Measurements from ENCODE around the gene PTPRN2. TPM values are rescaled to one million over a fixed set of nuclear protein-coding genes. Genes with fewer than 3 reads are reported as not detected.

The PTPRN2 gene
- total RNA-seq, 4 donors from 2014 or later: 14.9 to 34.3 (median 21.3) TPM

DNA sequence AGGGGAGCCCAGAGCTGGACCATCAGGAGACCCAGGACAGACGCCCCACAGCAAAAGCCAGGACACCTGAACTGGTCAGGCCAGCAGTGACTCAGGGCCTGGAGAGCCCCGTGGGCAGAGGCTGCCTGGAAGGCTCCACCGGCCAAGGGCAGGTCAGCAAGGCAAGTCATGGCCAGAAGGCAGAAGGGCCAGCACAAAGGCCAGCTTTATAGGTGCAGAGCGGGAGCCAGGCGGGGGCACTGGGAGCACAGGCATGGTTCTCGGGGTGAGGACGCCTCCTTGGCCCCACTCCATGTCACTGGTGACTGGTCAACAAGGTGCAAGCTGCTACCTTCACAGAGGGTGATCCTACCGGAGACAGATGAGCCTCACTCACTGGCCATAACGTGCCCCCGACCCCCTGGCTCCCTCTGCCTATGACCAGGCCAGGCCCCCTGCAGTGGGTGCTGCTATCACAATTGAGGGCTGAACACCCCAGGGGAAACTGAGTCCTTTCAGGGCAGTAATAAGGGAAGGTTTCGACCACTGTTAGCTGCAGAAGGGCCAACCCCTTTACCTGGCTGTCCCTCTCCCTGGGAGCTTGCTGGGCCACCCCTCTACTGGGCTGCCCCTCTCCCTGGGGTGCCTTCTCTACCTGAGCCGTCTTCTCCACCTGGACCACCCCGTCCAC is 317.4 kb downstream of the PTPRN2 start:
- peak overlapping the region in 1 of 4 donors; percentile 62 for H3K27ac ChIP-seq
- no peak overlapping the region for H3K4me3 ChIP-seq
- H3K4me1 ChIP-seq: peaks cover 0 to 16% (median 0%) of the 10 kb centered on the region in 4 donors
- no peak for TF ChIP-seq POLR2A (IDR thresholded peaks at IDR 0.05)
- TF ChIP-seq, protein P1, sequence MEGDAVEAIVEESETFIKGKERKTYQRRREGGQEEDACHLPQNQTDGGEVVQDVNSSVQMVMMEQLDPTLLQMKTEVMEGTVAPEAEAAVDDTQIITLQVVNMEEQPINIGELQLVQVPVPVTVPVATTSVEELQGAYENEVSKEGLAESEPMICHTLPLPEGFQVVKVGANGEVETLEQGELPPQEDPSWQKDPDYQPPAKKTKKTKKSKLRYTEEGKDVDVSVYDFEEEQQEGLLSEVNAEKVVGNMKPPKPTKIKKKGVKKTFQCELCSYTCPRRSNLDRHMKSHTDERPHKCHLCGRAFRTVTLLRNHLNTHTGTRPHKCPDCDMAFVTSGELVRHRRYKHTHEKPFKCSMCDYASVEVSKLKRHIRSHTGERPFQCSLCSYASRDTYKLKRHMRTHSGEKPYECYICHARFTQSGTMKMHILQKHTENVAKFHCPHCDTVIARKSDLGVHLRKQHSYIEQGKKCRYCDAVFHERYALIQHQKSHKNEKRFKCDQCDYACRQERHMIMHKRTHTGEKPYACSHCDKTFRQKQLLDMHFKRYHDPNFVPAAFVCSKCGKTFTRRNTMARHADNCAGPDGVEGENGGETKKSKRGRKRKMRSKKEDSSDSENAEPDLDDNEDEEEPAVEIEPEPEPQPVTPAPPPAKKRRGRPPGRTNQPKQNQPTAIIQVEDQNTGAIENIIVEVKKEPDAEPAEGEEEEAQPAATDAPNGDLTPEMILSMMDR (IDR thresholded peaks at IDR 0.05): no peak
- H3K27me3 ChIP-seq: no peaks in the 10 kb centered on the region
- no peaks in the 10 kb centered on the region for H3K9me3 ChIP-seq
- DNase-seq: peak in 1 of 3 donors; percentile 55
- H3K36me3 ChIP-seq: no peaks in the 10 kb centered on the region

DNA sequence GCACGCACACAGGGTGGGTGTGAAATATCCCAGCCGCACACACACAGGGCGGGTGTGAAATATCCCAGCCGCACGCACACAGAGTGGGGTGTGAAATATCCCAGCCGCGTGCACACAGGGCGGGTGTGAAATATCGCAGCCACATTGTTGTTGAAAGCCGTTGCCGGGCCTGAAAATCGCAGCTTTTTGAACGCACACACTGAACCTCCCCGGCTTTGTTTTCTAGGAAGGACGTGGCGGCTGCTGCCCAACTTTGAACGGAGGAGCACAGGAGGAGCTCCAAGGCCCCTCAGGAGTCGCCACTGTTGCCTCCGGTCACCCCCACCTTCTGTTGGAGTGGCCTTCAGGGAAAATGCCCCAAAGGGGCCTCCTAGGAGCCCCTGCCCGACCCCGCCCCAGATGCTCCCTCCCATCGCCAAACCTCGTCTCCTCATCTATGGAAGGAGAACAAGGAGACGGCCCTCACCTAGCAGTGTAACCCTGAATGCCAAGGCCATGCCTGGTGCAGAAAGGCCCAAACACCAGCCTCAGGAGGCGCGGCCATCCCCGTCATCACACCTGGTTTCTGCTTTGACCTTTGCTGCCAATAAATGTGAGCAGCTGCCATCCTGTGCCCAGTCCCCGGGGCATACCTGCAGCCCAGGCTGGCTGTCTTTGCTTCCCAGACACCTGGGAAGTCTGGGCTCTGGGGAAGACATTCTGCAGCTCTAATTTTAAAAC is 318.6 kb downstream of the PTPRN2 start:
- DNase-seq: peak in 2 of 3 donors; percentile 74 to 82
- no peak overlapping the region for H3K4me3 ChIP-seq
- peaks cover 0 to 24% (median 0%) of the 10 kb centered on the region in 4 donors for H3K4me1 ChIP-seq
- peak in 1 of 2 donors; percentile 12 for TF ChIP-seq POLR2A (IDR thresholded peaks at IDR 0.05)
- TF ChIP-seq, protein P1 (IDR thresholded peaks at IDR 0.05): no peak
- H3K27ac ChIP-seq: peak overlapping the region in 1 of 4 donors; percentile 62
- no peaks in the 10 kb centered on the region for H3K27me3 ChIP-seq
- H3K36me3 ChIP-seq: no peaks in the 10 kb centered on the region
- no peaks in the 10 kb centered on the region for H3K9me3 ChIP-seq

DNA sequence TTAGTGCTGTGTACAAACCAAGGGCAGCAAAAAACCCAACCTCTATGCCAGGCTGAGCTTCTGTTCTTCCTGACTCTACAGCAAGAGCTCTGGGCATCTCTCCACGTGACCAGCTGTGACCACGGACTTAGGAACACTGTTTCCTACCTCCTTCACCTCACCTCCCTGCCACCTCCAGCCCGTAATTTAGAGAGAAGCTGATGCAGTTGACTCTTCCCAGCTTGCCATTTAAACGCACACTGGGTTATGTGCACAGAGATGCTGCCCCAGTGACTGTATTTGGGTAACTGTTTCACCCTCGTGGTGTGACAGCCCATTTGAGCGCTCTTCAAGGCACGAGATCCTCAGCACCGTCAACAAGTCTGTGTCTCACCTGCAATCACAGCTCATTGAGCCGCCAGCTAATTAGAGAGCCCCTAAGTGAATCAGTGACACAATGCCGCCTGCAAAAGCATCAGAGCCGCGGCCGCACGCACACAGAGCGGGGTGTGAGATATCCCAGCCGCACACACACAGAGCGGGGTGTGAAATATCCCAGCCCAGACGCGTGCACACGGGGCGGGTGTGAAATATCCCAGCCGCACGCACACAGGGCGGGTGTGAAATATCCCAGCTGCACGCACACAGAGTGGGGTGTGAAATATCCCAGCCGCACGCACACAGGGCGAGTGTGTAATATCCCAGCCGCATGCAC is 319.7 kb downstream of the PTPRN2 start:
- DNase-seq: peak in 1 of 3 donors; percentile 20
- no peaks in the 10 kb centered on the region for H3K9me3 ChIP-seq

DNA sequence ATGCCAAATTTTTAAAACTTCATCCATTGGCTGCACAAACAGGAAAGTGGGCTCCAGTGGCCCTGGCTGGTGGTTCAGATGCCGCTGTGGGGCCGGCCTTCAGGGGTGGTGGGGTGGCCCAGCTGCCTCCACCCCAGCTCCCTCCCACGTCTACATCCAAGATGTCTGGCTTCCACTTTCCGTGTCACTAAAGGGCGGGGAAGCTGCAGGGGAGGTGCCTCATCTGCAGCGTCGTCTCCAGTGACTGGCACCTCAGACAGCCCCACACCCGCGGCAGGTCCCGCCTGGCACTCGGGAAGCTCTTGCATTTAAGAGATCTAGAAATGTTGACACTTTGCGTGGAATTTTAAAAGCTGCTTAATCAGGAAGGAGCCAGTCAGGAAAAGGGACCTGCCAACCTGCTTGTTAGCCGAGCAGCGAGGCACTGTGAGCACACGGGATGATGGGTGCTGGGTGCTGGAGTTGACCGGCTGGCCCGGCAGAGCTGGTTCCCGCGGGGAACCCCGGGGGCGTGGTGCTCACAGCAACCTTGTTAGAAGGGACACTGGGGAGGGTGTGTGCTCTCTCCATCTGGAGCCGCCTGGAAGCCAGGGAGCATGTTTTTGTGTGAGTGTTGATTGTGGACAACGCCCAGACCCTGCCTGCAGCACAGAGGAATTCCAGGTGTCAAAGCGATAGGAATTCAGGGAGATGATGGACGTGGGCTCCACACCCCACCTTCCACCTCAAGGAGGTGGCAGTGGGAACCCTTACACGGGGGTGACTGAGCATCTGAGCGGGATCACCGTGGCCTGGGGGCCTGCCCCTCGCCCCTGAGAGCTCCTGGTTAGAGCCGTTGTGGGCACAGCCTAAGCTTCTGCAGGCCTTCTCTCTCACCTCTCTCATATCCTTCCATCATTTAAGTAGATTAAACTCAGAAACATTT is 320.5 kb downstream of the PTPRN2 start:
- TF ChIP-seq, protein P1 (IDR thresholded peaks at IDR 0.05): no peak
- TF ChIP-seq POLR2A (IDR thresholded peaks at IDR 0.05): no peak
- Histone ChIP-seq H3K36me3 (no peaks in the 10 kb centered on the region), H3K4me1 (peaks cover 0 to 31% (median 0%) of the 10 kb centered on the region in 4 donors), H3K27me3 (no peaks in the 10 kb centered on the region), H3K27ac (peak overlapping the region in 1 of 4 donors; percentile 13), H3K4me3 (no peak overlapping the region), H3K9me3 (no peaks in the 10 kb centered on the region)
- DNase-seq: peak in 2 of 3 donors; percentile 49 to 76

More for the DNA sequence above, 319.7 kb downstream of the PTPRN2 start:
- H3K27me3 ChIP-seq: no peaks in the 10 kb centered on the region
- no peak overlapping the region for H3K4me3 ChIP-seq
- peak overlapping the region in 1 of 4 donors; percentile 13 for H3K27ac ChIP-seq
- no peaks in the 10 kb centered on the region for H3K36me3 ChIP-seq
- H3K4me1 ChIP-seq: peaks cover 0 to 31% (median 0%) of the 10 kb centered on the region in 4 donors
- no peak for TF ChIP-seq POLR2A (IDR thresholded peaks at IDR 0.05)
- TF ChIP-seq, protein P1 (IDR thresholded peaks at IDR 0.05): no peak

DNA sequence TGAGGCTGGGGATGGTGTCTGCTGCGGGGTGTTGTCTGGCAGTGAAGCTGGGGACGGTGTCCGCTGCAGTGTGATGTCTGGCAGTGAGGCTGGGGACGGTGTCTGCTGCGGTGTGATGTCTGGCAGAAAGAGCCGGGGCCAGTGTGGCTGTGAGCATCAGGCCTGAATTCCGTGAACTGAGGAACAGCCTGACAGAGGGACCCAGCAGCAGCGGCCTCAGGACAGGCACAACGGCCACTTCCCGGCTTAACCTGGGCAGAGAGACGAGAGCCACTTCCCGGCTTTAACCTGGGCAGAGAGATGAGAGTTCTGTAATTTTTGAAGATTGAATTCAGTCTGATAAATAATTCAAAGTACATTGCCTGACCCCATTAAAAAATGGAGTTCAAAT is 321.2 kb downstream of the PTPRN2 start:
- Histone ChIP-seq H3K36me3 (no peaks in the 10 kb centered on the region), H3K9me3 (peaks cover 0 to 1% (median 0%) of the 10 kb centered on the region in 4 donors), H3K27ac (no peak overlapping the region), H3K4me3 (no peak overlapping the region), H3K4me1 (peaks cover 0 to 31% (median 0%) of the 10 kb centered on the region in 4 donors), H3K27me3 (no peaks in the 10 kb centered on the region)
- peak in 1 of 3 donors; percentile 43 for DNase-seq
- no peak for TF ChIP-seq POLR2A (IDR thresholded peaks at IDR 0.05)
- TF ChIP-seq, protein P1 (IDR thresholded peaks at IDR 0.05): no peak
